ENCODE data around the gene PAPLN.
"Not testable (repeated sequence)": the region's sequence is repeated elsewhere in the genome, so short reads cannot be mapped to it uniquely, and the experiment has no call there.

PAPLN gene

GRCh38 chr14:73237219-73237785 is at the start of gene PAPLN:
TSS of gene PAPLN (plus strand) at chr14:73237506. CDS start at chr14:73239779, 2,273 bp downstream.
- DNase-seq = peak; percentile 26

DNA sequence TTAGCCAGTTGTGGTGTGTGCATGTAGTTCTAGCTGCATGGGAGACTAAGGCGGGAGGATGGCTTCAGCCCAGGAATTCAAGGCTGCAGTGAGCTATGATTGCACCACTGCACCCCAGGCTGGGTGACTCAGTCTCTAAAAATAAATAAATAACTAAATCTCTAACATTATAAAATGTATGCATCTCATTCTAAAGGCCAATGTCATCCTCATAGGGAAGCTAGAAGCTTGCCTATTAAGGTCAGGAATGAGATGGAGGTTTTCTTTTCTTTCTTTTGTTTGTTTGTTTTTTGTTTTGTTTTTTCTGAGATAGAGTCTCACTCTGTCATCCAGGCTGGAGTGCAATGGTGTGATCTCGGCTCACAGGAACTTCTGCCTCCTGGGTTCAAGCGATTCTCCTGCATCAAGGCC is 48.8 kb upstream of the PAPLN start:
- DNase-seq = no peak

DNA sequence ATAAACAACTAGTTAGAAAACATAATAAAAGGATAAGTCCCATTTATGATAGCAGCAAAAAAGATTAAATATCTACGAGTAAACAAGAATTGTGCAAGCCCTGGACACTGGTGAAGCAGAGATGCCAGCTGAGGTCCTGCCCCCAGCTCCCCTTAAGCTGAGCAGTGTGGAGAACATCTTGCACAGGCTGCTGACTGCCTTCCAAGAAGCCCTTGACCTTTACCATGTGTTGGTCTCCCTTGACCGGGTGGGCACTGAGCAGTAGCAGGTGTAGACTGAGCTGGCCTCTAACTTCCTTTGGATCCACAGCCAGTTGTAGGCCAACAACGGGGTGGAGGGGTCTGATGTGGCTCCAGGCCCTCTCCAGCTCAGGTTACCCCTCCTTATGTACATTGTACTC is 47.7 kb upstream of the PAPLN start:
- no peak for DNase-seq

- no peak for DNase-seq
Observed at GRCh38 chr14:73191441-73191840, 45.9 kb upstream of the PAPLN start.

DNA sequence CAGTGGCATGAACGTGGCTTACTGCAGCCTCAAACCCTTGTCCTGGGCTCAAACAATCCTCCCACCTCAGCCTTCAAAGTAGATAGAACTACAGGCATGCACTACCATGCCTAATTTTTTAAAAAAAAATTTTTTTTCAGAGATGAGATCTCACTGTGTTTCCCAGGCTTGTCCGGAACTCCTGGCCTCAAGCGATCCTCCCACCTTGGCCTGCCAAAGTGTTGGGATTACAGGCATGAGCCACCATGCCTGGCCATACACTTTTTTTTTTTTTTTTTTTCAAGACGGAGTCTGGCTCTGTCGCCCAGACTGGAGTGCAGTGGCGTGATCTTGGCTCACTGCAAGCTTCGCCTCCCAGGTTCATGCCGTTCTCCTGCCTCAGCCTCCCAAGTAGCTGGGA is 43.0 kb upstream of the PAPLN start:
- DNase-seq = not testable (repeated sequence)

- DNase-seq = no peak
Observed at GRCh38 chr14:73198253-73198652, 39.1 kb upstream of the PAPLN start.

- no peak for DNase-seq
Observed at GRCh38 chr14:73203527-73203926, 33.8 kb upstream of the PAPLN start.

DNA sequence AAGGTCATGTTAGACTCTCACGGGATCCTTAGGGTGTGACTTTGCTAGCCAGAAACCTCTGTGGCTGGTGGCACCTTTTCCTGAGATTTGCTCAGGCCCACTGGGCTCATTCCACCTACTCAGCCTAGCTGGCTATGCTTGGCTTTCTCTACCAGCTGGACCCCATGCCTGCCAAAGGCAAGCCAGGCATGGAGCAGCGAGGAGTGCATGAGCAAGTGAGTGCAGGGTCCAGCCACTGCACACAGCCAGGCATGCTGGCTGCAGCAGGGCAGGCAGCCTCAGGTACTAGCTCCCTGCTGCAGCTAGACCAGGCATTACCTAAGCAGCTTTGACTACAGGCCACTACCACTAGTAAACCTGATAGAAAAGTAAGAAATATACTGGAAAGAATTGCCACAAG is 29.7 kb upstream of the PAPLN start:
- DNase-seq = no peak

DNA sequence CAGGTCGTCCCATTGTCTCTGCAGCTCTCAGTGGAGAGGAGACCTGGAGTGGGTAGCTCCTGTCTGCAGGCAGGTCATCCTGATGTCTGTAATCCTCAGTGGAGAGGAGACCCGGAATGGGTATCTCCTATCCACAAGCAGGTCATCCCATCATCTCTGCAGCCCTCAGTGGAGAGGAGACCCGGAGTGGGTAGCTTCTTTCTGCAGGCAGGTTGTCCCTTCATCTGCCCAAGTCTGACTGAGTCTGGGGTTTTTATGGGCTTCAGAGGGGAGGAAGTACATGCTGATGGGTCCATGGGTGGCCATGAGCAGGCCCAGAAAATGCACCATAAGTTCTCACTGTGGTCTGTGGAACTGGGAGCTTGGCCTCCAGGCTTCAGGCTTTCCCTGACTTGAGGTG is 28.9 kb upstream of the PAPLN start:
- no peak for DNase-seq

- no peak for DNase-seq
Observed at GRCh38 chr14:73208846-73209245, 28.5 kb upstream of the PAPLN start.

DNA sequence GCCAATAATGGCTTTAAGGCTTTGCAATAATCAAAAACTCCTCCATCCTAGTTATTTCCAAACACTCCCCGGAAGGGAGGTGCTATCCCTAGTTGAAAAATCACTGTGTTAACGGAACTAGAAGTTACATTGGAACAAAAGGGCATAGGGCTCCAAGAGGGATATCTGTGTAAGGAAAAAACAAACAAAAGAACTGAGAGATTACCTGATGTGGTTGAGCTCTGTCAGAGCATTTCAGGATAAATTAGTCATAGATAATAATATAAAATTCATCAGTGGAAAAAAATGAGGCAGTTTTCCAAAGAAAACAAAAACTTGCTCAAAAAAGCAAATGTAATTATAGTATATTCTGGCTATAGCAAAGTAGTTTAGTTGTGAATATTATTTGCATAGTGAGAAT is 27.4 kb upstream of the PAPLN start:
- no peak for DNase-seq

DNA sequence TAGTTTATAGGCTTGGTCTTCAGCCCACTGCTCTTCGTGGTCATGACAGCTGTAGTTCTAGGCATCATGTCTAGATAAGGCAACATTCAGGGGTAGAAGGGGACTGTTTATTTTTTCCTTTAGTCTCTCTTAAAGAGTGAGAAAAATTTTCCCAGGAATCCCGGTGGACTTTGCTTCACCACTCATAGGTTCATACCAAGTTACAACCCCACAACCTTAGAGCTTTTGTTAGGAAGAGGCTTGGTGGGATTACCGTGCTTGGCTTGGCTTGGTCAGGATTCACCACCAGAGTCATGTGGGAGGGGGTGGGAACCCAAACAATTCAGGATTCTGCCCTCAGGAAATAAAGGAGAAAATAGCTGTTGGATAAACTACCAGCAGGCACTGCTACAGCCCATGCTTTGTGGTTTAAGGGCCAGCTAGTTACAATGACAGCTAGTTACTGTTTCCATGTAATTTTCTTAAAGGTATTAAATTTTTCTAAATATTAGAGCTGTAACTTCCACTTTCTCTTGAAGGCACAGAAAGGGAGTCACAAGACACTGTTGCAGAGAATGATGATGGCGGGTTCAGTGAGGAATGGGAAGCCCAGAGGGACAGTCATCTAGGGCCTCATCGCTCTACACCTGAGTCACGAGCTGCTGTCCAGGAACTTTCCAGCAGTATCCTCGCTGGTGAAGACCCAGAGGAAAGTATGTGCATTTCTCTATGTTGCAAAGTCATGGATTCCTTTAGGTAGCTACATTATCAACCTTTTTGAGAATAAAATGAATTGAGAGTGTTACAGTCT is 25.9 kb upstream of the PAPLN start:
- DNase-seq = no peak

- no peak for DNase-seq
Observed at GRCh38 chr14:73216030-73216429, 21.3 kb upstream of the PAPLN start.

DNA sequence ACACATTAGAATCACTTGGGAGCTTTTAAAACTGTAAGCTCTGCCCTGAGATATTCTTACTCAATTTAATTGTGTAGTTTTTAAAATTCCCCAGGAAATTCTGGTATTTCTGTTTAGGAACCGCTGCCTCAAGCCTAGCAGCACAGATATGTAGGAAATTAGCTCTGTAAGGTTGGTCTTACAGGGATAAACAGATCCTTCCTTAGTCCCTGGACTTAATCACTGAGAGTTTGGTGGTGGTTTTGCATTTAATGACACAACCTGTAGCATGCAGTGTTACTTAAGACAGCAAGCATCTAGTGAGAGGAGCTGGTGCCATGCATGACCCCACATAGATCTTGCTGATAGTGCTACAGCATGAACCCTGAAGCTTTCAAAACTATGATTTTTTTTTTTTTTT is 19.9 kb upstream of the PAPLN start:
- no peak for DNase-seq

DNA sequence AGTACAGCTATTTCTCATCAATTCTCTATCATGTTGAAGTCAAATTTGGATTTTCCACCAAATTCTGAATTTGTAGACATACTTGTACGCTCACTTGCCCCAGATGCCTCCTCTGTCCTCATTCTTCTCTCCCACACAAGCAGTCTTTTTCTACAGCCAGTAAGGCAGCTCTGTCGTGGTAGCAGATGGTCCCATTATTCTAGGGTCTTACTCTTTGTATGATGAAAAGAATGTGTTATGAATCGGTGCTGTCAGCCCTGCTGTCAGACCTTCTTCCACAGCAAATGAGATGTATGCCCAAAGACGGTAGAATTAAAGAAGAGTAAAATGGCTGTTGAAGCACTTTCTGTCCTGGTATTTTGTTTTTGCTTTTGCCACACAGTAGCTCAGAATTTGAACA is 17.2 kb upstream of the PAPLN start:
- no peak for DNase-seq

DNA sequence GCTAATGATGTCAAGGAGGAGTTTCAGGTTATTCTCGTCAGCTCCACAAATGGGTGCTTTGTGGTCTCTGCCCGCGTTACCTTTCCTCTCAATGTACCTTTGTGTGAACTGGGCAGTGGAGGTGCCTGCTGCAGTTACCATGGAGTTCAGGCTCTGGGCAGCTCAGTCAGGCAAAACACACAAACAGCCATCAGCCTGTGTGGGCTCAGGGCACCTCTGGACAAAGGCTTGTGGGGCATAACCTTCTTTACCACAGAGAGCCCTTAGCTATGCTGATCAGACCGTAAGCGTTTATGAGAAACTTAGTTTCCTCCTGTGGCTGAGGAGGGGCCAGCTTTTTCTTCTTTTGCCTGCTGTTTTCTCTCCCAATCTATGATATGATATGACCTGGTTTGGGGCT is 16.7 kb upstream of the PAPLN start:
- DNase-seq = no peak

GRCh38 chr14:73221945-73222344 is 15.4 kb upstream of the PAPLN start:
- DNase-seq = no peak

- peak; percentile 42 for DNase-seq
Observed at GRCh38 chr14:73223049-73223448, 14.3 kb upstream of the PAPLN start.

- DNase-seq = no peak
Observed at GRCh38 chr14:73225496-73225895, 11.8 kb upstream of the PAPLN start.

DNA sequence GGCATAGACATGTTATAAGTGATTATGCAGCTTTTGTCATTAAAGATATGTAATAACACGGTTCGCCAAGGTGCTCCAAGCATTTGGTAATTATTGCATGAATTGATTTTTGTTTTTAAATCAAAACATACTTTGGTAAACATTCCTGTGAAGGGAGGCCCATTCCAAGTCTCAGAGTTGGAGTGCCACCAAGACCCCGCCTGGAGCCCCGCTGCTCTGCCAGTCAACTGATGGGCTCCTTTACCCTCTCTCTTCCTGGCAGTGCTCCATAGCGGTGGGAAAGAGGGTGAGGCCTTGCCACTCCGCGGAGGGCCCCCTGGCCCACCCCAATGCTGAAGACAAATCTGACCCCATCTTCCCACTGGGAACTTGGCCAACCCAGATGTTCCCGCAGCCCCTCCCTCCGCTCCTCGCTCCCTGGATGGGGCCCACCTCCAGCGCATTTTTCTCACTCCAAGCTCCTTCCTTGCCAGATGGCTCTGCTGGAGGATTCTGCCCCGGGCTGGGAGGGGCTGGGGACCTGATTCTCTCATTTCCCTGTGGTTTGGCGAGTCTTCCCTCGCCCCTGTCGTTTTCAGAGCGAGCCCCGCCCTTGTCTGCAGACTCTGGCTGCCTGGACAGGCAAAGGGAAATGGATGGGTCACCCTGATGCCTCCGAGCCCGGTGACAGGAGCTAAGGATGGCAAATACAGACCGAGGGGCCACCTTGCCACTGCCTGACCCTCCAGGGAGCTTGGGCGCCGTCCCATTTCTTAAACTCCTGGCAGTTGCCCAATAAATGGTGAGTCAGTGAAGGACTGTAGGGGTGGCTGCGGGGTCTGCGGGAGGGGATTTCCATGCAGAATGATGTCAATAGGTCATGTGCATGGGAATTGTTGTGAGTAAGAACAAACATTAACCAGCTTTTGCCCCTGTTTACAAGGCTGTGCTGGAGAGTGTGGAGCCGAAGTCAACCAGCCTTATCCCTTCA is 9.2 kb upstream of the PAPLN start:
- DNase-seq = no peak

DNA sequence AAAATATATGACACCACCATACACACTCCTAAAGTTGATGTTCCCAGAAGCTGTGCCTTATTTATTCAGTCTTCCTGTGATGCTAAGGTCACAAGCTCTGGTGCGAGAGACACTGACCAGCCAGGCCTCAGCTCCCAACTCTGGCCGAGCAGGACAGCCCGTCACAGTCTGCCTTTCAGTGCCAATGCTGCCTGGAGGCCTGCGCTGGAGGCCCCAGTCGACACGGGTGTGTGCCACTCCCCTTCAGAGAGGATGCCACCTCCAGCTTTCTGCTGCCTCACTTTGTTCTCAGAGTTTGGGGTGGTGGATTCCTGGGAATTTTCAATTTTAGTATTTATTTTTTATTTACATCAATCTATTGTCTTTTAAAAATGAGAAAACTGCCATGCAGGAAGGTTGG is 7.3 kb upstream of the PAPLN start:
- DNase-seq = no peak

DNA sequence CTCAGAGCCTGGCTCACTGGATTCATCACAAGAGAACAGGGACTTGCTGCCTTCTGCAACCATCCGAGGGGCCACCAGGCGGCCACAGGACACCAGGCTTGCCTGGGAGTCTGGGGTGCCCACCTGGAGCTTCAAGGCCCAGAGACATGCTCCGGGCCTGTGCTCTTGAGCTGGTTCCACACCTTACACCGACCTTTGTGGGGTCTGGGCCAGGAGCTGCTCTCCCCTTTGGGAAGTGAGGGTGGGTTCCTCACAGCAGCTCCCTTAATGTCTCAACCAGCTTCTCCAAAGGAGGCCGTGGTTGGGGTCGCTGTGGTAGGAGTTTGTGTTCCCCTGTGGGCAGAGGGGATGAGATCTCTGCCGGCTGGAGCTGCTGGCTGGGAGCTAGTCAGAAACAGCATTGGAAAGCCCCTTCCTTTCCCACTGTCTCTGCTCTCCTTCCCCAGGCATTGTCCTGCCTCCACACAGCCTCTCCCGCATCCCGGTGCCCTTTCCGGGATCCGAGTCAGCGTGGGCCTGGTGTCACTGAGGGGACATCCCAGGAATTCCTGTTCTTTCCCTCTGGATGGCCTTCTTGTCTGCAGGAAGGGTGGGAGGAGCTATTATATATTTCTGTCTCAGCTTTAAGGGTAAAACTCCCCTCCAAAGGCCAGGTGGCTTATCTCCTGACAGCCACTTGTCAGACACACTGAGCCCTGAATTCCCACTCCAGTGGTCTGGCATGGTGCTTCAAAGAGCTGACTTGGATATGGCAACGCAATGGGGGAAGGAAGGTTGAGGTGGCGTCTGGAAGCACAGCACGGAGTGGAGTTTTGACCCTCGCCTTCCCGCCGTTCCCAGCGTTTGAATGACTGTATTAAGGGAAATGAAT is 5.1 kb upstream of the PAPLN start:
- no peak for DNase-seq

- DNase-seq = no peak
Observed at GRCh38 chr14:73232984-73233383, 4.3 kb upstream of the PAPLN start.
